ENCODE data around the gene LRP8.

The LRP8 gene

DNA sequence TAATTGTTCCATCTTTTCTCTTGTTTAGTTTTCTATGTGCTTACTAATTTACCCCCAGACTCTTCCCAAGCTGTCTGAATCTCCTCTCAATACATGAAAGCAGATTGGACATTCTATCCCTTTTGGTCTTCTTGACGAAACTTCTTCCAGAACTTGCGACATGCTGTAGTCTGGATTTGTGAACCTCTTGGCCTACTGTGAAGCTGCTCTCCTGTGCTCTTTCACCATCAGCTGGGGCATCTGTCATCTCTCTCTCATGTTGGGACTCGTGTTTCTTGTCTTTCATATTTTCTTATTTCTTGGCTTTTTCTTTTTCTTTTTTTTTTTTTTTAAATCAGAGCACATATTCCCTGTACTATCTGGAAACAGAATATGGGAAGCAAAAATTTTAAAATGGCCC is 124.4 kb downstream of the LRP8 start:
- Histone ChIP-seq H3F3A (ENCODE audit: insufficient read depth) (peaks cover 3% of the 10 kb centered on the region; the same call in 1 of the 2 replicates), H3K79me2 (ENCODE audit: insufficient read depth, low read length) (no peaks in the 10 kb centered on the region), H3K9me3 (ENCODE audit: insufficient read depth, low read length) (peaks cover 20% of the 10 kb centered on the region; the same call in 1 of the 2 replicates), H4K20me1 (ENCODE audit: low read depth, low read length) (no peaks in the 10 kb centered on the region), H3K27ac (ENCODE audit: low read depth, low read length) (no peak overlapping the region), H2AFZ (ENCODE audit: low read depth, low read length, severe bottlenecking) (no peak overlapping the region), H3K9me2 (replicated peaks; ENCODE audit: insufficient read depth, low read length) (no peaks in the 10 kb centered on the region), H3K9ac (ENCODE audit: low read length) (no peak overlapping the region), H3K36me3 (ENCODE audit: low read length) (peaks cover 57% of the 10 kb centered on the region), H3K4me2 (ENCODE audit: low read depth, low read length, poor library complexity, severe bottlenecking) (no peak overlapping the region), H3K4me3 (ENCODE audit: insufficient read depth, low read length, poor library complexity, severe bottlenecking) (no peak overlapping the region), H3K27me3 (ENCODE audit: low read length) (no peaks in the 10 kb centered on the region)
- TF ChIP-seq EZH2phosphoT487 (conservative IDR thresholded peaks at IDR 0.05; ENCODE audit: low read length): no peak
- TF ChIP-seq, protein P1, sequence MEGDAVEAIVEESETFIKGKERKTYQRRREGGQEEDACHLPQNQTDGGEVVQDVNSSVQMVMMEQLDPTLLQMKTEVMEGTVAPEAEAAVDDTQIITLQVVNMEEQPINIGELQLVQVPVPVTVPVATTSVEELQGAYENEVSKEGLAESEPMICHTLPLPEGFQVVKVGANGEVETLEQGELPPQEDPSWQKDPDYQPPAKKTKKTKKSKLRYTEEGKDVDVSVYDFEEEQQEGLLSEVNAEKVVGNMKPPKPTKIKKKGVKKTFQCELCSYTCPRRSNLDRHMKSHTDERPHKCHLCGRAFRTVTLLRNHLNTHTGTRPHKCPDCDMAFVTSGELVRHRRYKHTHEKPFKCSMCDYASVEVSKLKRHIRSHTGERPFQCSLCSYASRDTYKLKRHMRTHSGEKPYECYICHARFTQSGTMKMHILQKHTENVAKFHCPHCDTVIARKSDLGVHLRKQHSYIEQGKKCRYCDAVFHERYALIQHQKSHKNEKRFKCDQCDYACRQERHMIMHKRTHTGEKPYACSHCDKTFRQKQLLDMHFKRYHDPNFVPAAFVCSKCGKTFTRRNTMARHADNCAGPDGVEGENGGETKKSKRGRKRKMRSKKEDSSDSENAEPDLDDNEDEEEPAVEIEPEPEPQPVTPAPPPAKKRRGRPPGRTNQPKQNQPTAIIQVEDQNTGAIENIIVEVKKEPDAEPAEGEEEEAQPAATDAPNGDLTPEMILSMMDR (IDR thresholded peaks at IDR 0.05; ENCODE audit: insufficient read depth, low read length, poor library complexity, severe bottlenecking): no peak

DNA sequence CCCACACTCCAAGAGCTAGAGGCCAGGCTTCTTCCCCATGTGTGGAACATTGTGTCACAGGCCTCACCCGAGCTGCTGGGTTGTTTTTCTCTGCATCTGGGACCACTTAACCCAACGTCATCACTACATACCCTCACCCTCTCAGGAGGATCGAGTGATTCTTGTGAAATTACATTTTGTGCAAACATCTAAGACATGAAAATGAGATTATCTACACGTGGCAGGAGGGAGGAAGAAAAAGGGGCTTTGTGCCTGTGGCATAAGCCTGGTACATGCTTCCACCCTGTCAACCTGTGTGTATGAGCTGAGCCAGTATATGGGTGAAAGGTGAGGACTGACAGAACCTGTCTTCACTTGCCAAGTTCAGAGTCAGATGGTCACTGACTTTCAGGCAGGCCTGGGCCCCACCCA is 129.6 kb downstream of the LRP8 start:
- H4K20me1 ChIP-seq (ENCODE audit: low read depth, low read length): no peaks in the 10 kb centered on the region
- H2AFZ ChIP-seq (ENCODE audit: low read depth, low read length, severe bottlenecking): no peak overlapping the region
- H3K36me3 ChIP-seq (ENCODE audit: low read length): peaks cover 9% of the 10 kb centered on the region
- no peaks in the 10 kb centered on the region for H3K79me2 ChIP-seq (ENCODE audit: insufficient read depth, low read length)
- no peaks in the 10 kb centered on the region for H3K27me3 ChIP-seq (ENCODE audit: low read length)
- H3F3A ChIP-seq (ENCODE audit: insufficient read depth): peaks cover 3% of the 10 kb centered on the region; the same call in 1 of the 2 replicates
- TF ChIP-seq EZH2phosphoT487 (conservative IDR thresholded peaks at IDR 0.05; ENCODE audit: low read length): no peak
- TF ChIP-seq, protein P1 (IDR thresholded peaks at IDR 0.05; ENCODE audit: insufficient read depth, low read length, poor library complexity, severe bottlenecking): no peak
- no peaks in the 10 kb centered on the region for H3K9me2 ChIP-seq (replicated peaks; ENCODE audit: insufficient read depth, low read length)
- no peak overlapping the region for H3K4me3 ChIP-seq (ENCODE audit: insufficient read depth, low read length, poor library complexity, severe bottlenecking)
- peak overlapping the region; percentile 90 for H3K4me2 ChIP-seq (ENCODE audit: low read depth, low read length, poor library complexity, severe bottlenecking)
- no peak overlapping the region for H3K9ac ChIP-seq (ENCODE audit: low read length)
- H3K9me3 ChIP-seq (ENCODE audit: insufficient read depth, low read length): no peaks in the 10 kb centered on the region
- no peak overlapping the region for H3K27ac ChIP-seq (ENCODE audit: low read depth, low read length)

DNA sequence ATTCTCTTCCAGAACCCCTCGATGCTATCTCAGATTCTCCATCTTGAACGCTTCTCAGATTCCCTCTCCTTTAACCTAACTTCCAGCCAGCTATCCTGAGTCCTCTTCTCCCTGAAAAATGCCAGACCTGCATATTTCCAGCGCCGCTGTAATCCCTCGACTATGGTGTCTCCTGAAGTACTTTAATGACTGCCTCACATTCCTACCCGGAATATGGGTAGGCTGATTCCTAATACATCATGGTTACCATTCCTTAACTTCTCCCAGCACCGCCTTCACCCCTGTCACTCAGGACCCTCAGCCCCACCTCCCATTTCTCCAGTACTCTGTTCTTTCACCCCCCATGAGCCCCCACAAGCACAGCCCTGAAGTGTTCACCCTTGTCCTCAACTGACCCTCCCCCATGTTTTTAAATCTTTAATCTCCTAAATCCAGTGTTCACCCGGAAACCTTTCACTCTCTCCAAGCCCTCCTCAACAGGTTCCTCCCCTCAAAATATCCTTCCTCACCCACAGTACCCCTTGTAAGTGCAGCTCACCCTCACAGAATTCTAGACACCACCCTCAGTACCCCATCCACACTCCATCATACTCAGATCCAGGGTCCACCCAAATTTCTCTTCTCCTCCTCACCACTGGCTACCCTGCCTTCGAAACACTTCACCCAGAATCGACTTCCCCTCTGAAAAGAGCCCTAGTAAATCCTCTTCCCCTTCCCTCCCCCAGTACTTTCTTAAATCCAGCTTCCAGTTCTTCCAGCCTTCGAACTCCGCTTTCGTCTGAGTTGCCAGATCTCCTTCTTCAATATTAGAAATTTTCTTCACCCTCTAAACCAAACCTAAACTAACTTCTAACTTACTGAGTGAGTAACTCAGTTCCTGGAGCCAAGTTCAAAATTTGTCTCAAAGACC is 130.3 kb downstream of the LRP8 start:
- H3K9me3 ChIP-seq (ENCODE audit: insufficient read depth, low read length): no peaks in the 10 kb centered on the region
- peak overlapping the region; percentile 87 for H2AFZ ChIP-seq (ENCODE audit: low read depth, low read length, severe bottlenecking)
- no peaks in the 10 kb centered on the region for H3F3A ChIP-seq (ENCODE audit: insufficient read depth)
- H3K4me2 ChIP-seq (ENCODE audit: low read depth, low read length, poor library complexity, severe bottlenecking): peak overlapping the region; percentile 90
- TF ChIP-seq EZH2phosphoT487 (conservative IDR thresholded peaks at IDR 0.05; ENCODE audit: low read length): no peak
- TF ChIP-seq, protein P1 (IDR thresholded peaks at IDR 0.05; ENCODE audit: insufficient read depth, low read length, poor library complexity, severe bottlenecking): no peak
- H3K79me2 ChIP-seq (ENCODE audit: insufficient read depth, low read length): no peaks in the 10 kb centered on the region
- H3K27ac ChIP-seq (ENCODE audit: low read depth, low read length): peak overlapping the region; percentile 51; the same call in 1 of the 2 replicates
- no peaks in the 10 kb centered on the region for H3K27me3 ChIP-seq (ENCODE audit: low read length)
- H3K9ac ChIP-seq (ENCODE audit: low read length): peak overlapping the region; percentile 97
- no peaks in the 10 kb centered on the region for H4K20me1 ChIP-seq (ENCODE audit: low read depth, low read length)
- H3K9me2 ChIP-seq (replicated peaks; ENCODE audit: insufficient read depth, low read length): no peaks in the 10 kb centered on the region
- H3K4me3 ChIP-seq (ENCODE audit: insufficient read depth, low read length, poor library complexity, severe bottlenecking): peak overlapping the region; percentile 90
- 0 out of 2 replicates have a peak, but pooled peaks cover 3% of the 10 kb centered on the region for H3K36me3 ChIP-seq (ENCODE audit: low read length)

All from SU-DHL-6 (cell line).